SK-N-MC (cell line): ENCODE measurements around the gene LMF2.

Source experiments
- DNase-seq: peaks from one replicate; pipeline ENCODE4 v3.0.0-alpha.2; 2011; ENCODE audit warnings: low read depth, low spot score
- H3K27ac ChIP-seq: fragments of 200-600 bp; sonication (generic); 2 replicates; pipeline ENCODE4 v1.5.1; 2016; ENCODE audit warnings: mixed run types
- H3K36me3 ChIP-seq: fragments of 200-600 bp; sonication (generic); 2 replicates; pipeline ENCODE4 v1.6.1; 2017; ENCODE audit warnings: antibody characterized with exemption, low read length, mixed read lengths; ENCODE audit not compliant: insufficient read depth
- H3K4me3 ChIP-seq: fragments of 200-600 bp; sonication (generic); 2 replicates; pipeline ENCODE4 v1.5.1; 2016
- H3K9ac ChIP-seq: fragments of 200-600 bp; sonication (generic); 2 replicates; pipeline ENCODE4 v1.8.0; 2017; ENCODE audit warnings: mixed run types, mixed read lengths; ENCODE audit not compliant: insufficient read length
- H3K9me3 ChIP-seq: fragments of 200-600 bp; sonication (generic); 2 replicates; pipeline ENCODE4 v1.6.1; 2017; ENCODE audit warnings: low read depth, mild to moderate bottlenecking, antibody characterized with exemption, low read length, moderate library complexity, mixed read lengths
- EZH2 ChIP-seq: fragments of 200-600 bp; sonication (generic); IDR thresholded peaks from one replicate; pipeline ENCODE4 v1.6.1; 2017; ENCODE audit warnings: antibody characterized with exemption
- FOXP2 ChIP-seq: optimal IDR thresholded peaks from 2 replicates; pipeline ENCODE3; 2011; ENCODE audit warnings: mild to moderate bottlenecking, moderate library complexity; ENCODE audit not compliant: insufficient read depth; ENCODE audit errors: extremely low read length, control extremely low read depth
- POLR2AphosphoS5 ChIP-seq: IDR thresholded peaks from 2 replicates; pipeline ENCODE4 v1.6.1; 2012; ENCODE audit warnings: mild to moderate bottlenecking, low read depth, low read length, borderline replicate concordance

Gene LMF2

GRCh38 chr22:50489363-50490243 is 17.9 kb downstream of the LMF2 start:
- H3K4me3 ChIP-seq, result no peak overlapping the region
- DNase-seq, result no peak
- H3K36me3 ChIP-seq, result no peaks in the 10 kb centered on the region
- TF ChIP-seq FOXP2 (no peak), EZH2 (no peak), POLR2AphosphoS5 (no peak)
- H3K27ac ChIP-seq, result no peak overlapping the region
- H3K9me3 ChIP-seq, result no peaks in the 10 kb centered on the region
- no peak overlapping the region for H3K9ac ChIP-seq

- TF ChIP-seq EZH2 (no peak), POLR2AphosphoS5 (no peak), FOXP2 (no peak)
- no peak for DNase-seq
- no peaks in the 10 kb centered on the region for H3K9me3 ChIP-seq
Observed at GRCh38 chr22:50488886-50489285, 18.6 kb downstream of the LMF2 start.

GRCh38 chr22:50488006-50488677 is 19.4 kb downstream of the LMF2 start:
- no peak for TF ChIP-seq EZH2

More at GRCh38 chr22:50488886-50489285, 18.6 kb downstream of the LMF2 start:
- Histone ChIP-seq H3K9ac (no peak overlapping the region), H3K27ac (no peak overlapping the region), H3K4me3 (no peak overlapping the region), H3K36me3 (no peaks in the 10 kb centered on the region)

DNA sequence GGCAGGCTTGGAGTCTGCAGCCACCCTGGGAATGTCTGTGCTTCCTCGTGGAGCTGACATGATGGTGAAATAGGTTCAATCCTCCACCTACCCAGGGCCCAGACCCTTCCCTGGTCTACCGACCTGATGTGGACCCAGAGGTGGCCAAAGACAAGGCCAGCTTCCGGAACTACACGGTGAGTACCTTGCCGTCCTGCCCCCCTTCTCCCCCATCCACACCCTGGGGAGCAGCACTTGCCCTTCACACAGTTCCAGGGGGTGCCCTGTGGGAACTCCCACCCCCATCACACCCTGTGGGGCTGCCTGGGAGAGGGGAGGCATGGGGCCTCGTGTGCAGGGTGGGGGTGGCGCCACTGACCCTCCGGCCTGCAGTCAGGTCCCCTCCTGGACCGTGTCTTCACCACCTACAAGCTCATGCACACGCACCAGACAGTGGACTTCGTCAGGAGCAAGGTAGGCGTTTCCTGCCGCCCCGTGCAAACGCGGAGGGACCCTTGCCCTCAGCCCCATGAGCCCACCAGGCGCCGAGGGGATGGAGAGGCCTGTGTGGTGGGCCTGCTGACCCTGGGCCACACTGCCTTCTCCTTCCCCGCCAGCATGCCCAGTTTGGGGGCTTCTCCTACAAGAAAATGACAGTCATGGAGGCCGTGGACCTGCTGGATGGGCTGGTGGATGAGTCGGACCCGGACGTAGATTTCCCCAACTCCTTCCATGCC is 20.1 kb downstream of the LMF2 start:
- no peak for DNase-seq
- Histone ChIP-seq H3K9ac (no peak overlapping the region), H3K27ac (no peak overlapping the region), H3K9me3 (no peaks in the 10 kb centered on the region), H3K4me3 (no peak overlapping the region), H3K36me3 (no peaks in the 10 kb centered on the region; the same call in 1 of the 2 replicates)
- TF ChIP-seq POLR2AphosphoS5 (no peak), FOXP2 (no peak), EZH2 (no peak)

More at GRCh38 chr22:50488006-50488677, 19.4 kb downstream of the LMF2 start:
- Histone ChIP-seq H3K9me3 (no peaks in the 10 kb centered on the region), H3K9ac (no peak overlapping the region), H3K36me3 (no peaks in the 10 kb centered on the region; the same call in 1 of the 2 replicates), H3K27ac (no peak overlapping the region), H3K4me3 (no peak overlapping the region)
- DNase-seq, result no peak

DNA sequence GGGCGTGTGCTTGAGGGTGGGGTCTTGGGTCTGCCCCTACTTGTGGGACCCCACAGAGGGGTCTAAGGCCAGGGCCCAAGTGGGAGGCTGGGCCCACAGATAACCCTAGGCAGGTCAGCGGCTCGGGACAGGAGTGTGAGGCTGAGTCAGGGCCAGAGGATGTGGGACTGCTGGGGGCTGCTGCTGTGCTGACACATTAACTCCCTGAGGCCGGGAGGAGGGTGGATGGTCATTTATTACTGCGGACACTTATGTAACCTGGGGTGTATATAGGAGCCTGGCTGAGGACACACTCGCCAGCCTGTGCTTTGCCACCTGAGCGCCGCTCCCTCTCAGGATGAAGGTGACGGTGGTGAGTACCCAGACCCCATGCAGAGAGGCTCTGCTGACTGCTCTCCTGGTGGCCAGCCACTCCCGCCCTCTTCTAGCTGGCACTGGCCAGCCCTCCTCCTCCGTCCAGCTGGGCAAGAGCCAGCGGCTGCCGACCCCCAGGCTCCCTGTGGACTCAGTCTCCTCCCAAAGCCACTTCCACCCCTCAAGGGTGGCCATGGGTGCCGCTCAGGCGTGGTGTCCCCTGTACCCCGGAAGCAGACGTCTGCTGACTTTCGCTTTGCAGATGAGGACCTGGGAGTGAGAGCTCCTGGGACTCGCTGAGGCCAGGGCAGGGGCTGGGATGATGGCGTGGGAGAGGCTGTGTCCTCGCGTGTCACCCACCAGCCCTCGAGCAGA is 20.8 kb downstream of the LMF2 start, which contains the start of gene MIOX:
MIOX (plus strand) TSS at position 299 of the 729 bp plus-strand sequence; CDS start at position 338, 39 bp downstream.
- Histone ChIP-seq H3K27ac (no peak within 1 kb of the TSS), H3K4me3 (peak within 1 kb of the TSS; percentile 14; the same call in 1 of the 2 replicates), H3K36me3 (no peaks in the 10 kb centered on the region; the same call in 1 of the 2 replicates), H3K9me3 (no peaks in the 10 kb centered on the region), H3K9ac (no peak within 1 kb of the TSS)
- no peak for TF ChIP-seq EZH2
- TF ChIP-seq POLR2AphosphoS5, result no peak
- no peak for TF ChIP-seq FOXP2
- no peak for DNase-seq

GRCh38 chr22:50485221-50486131 is 22.0 kb downstream of the LMF2 start:
- Histone ChIP-seq H3K27ac (no peak overlapping the region), H3K9ac (no peak overlapping the region), H3K9me3 (no peaks in the 10 kb centered on the region), H3K36me3 (no peaks in the 10 kb centered on the region; the same call in 1 of the 2 replicates), H3K4me3 (peak overlapping the region; percentile 14; the same call in 1 of the 2 replicates)
- DNase-seq, result no peak
- TF ChIP-seq FOXP2, result no peak
- TF ChIP-seq POLR2AphosphoS5, result 0 out of 2 replicates have a peak, but pooled peaks have one; percentile 12
- no peak for TF ChIP-seq EZH2

DNA sequence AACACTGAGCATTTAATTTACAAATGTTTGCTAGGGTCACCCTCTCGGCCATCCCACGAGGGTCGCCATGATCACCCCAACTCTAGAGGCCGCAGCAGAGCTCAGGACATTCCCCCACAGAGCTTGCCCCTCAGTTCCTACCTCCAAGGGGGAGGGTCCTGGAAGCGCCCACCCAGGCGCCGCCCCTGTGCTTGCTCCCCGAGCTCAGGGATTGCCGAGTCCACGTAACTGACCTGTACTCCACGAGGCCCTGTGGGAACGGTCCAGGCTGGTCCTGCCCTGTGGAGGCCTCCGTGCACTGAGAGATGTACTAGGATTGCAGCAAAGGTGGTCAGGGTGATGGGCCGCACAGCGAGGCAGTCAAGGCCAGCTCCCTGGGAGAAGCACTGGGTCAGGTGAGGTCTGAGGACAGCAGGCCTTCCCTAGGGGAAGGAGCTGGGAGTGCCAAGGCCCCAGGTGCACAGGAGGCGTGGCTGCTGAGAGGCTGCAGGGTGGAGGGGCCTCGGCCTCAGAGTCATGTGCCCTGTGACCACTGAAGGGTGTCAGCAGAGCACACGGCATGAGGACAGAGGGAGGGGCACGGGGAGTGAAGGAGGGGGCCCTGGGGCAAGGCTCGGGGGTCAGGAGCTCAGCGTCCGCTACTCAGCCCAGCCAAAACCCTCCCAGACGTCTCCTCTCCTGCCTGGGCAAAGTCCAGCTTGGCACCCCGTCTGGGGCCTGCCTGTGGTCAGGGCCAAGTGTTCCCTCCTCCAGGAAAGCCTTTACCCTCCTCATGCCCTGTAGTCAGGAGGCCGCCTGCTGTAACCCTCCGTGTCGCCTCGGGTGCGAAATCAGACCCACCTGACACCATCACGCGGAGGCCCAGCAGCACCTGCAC is 23.3 kb downstream of the LMF2 start:
- Histone ChIP-seq H3K9me3 (no peaks in the 10 kb centered on the region), H3K9ac (no peak overlapping the region), H3K4me3 (no peak overlapping the region), H3K27ac (no peak overlapping the region), H3K36me3 (no peaks in the 10 kb centered on the region; the same call in 1 of the 2 replicates)
- TF ChIP-seq POLR2AphosphoS5 (no peak), EZH2 (no peak), FOXP2 (no peak)
- DNase-seq, result no peak
